GM21390 (cell line): ENCODE measurements around the gene PHLDB3.
"Not testable (repeated sequence)": the region's sequence is repeated elsewhere in the genome, so short reads cannot be mapped to it uniquely, and the experiment has no call there.

Experiments
- ATAC-seq: cut with Tn5 transposase; IDR thresholded peaks from one replicate; pipeline ENCODE4 v1.9.1; 2021; ENCODE audit not compliant: unreplicated experiment

Gene PHLDB3

DNA sequence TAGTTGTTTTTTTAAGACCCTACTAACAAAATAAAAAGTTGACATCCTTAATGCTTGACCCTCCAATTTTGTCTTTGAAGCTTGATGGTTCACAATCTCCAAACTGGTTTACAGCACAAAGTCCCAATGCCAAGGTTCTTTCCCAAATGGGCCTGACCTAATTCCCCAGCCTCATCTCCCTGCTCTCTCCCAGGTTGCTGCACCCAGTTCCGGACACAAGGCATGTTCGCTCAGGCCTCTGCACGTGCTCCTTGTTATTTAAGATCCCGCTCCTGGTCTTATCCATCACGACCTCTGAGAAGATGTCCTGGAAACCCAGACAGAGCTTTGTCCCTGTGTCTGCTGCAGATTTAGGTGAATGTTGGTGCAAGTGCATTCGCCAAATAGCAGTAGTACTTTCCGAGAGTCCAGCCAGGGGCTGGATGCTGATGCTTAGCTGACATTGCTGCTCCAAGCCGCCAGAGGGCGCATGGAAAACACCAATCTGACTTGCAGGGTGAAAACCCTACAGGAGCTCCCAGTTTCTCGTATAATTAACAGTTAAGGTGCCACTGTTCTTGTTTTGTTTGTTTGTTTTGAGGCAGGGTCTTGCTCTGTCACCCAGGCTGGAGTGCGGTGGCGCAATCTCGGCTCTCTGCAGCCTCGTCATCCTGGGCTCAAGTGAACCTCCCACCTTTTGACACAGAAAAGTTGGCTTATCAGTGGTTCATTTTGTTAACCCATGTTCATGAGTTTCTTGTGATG lies 57.6 kb downstream of the PHLDB3 start:
- ATAC-seq: no peak

GRCh38 chr19:43445426-43445825 lies 59.1 kb downstream of the PHLDB3 start:
- ATAC-seq: no peak

GRCh38 chr19:43444531-43445287 lies 59.8 kb downstream of the PHLDB3 start:
- no peak for ATAC-seq

DNA sequence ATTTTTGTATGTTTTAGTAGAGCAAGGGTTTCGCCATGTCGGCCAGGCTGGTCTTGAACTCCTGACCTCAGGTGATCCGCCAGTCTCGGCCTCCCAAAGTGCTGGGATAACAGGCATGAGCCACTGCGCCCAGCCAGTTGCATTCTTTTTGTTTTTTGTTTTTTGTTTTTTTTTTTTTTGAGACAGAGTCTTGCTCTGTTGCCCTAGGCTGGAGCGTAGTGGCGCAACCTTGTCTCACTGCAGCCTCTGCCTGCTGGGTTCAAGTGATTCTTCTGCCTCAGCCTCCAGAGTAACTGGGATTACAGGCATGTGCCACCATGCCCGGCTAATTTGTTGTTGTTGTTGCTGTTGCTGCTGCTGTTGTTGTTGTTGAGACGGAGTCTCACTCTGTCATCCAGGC lies 60.5 kb downstream of the PHLDB3 start:
- not testable (repeated sequence) for ATAC-seq

DNA sequence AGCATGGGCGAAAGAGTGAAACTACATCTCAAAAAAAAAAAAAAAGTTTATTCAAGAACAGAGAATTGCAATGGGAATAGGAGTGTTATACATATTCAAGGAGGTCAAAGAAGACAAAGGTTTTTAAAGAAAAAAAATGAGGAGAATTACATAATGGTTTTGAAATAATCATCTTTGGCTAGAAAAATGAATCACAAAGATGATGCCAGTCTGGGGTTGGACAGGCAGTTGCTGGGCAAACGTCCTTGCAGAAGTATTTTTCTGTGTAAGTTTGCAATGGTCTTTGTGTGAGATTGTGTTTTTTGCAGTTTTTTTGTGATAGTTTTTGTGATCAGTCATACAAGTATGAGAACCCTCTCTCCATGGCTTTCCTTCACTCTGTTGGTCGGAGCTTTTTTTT lies 62.8 kb downstream of the PHLDB3 start:
- ATAC-seq: no peak

- ATAC-seq: no peak
These were observed 64.9 kb downstream of the PHLDB3 start for GRCh38 chr19:43439709-43440063.

GRCh38 chr19:43439032-43439708 lies 65.4 kb downstream of the PHLDB3 start:
- ATAC-seq: no peak

DNA sequence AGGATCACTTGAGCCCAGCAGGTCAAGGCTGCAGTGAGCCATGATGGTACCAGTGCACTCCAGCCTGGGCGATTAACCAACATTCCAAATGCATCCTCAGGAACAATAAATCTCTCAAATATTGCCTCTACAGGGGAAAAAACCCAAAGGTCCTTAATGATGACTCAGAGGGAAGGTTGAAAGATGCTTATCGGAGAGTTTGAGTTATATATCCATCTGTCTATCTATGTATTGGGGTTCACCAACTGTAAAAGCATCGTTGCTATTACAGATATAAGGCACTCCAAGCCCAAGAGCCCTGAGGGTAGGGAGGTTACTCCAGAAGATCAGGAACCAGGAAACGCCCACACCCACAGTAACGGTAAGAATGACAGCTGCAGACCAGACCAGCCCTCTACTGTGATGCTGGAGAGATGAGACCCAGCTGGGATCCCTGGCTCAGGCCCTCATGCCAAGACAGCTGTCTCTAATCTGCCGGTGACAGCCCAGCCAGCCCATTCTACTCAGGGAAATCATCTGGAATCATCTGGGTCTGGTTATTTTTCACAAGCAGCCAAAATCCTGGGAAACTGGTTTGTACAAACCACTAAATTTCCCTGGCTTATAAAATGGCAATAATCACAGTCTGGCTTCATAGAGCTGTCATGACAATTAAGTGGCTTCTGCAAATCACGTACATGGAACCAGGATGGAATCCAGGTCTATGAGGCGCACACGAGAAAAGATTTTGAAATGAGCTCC lies 66.1 kb downstream of the PHLDB3 start:
- no peak for ATAC-seq

GRCh38 chr19:43437712-43438111 lies 66.8 kb downstream of the PHLDB3 start:
- no peak for ATAC-seq

GRCh38 chr19:43437284-43437683 lies 67.3 kb downstream of the PHLDB3 start:
- not testable (repeated sequence) for ATAC-seq

DNA sequence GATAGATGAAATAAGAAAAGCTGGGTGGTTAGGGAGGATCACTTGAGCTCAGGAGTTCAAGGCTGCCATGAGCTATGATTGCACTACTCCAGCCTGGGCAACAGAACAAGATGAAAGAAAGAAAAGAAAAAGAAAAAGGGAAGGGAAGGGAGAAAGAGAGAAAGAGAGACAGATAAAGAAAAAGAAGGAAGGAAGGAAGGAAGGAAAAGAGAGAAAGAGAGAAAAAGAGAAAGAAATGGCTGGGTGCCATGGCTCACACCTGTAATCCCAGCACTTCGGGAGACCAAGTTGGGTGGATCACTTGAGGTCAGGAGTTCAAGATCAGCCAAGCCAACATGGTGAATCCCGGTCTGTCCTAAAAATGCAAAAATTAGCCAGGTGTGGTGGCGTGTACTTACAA lies 68.8 kb downstream of the PHLDB3 start:
- no peak for ATAC-seq

DNA sequence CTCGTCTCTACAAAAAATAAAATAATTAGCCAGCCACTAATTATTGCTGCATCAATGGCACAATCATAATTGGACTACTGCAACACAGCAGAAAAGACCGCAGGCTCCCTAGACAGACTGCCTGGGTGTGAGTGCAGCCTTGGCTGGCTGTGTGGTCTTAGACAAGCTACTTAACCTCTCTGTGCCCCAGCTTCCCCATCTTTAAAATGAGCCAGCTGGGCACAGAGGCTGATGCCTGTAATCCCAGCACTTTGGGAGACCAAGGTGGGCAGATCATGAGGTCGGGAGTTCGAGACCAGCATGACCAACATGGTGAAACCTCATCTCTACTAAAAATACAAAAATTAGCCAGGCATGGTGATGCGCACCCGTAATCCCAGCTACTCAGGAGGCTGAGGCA lies 70.9 kb downstream of the PHLDB3 start:
- ATAC-seq: no peak

DNA sequence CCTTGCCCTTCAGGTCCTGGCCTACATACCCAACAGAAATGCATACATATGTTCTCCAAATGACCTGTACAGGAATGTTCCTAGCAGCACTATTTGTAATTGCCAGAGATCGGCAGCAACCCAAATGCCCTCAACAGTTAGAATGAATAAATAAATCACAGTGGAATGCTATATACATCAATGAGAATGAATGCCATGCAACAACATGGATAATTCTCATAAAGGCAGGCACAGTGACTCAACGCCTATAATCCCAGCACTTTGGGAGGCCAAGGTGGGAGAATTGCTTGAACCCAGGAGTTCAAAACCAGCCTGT lies 71.2 kb downstream of the PHLDB3 start:
- ATAC-seq: no peak

- no peak for ATAC-seq
These were observed 73.6 kb downstream of the PHLDB3 start for GRCh38 chr19:43430976-43431375.

DNA sequence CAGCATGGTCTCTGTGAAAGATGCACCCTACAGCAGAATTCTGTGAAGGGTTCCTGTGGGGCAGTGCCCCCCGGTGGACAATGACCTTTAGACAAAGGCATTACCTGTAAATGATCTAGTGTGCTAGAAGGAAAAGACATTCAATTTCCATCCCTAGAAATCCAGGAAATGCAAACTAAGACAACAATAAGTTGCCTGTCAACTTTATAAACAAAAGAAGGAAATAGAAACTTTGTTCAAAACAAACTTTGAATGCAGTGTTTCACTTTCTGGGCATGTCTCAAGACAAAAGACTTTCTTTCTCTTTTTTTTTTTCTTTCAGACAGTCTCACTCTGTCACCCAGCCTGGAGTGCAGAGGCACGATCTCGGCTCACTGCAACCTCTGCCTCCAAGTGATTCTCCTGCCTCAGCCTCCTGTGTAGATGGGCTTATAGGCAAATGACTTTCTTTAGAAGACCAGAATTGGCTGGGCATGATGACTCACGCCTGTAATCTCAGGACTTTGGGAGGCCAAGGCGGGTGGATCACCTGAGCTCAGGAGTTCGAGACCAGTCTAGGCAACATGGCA lies 74.3 kb downstream of the PHLDB3 start:
- no peak for ATAC-seq

DNA sequence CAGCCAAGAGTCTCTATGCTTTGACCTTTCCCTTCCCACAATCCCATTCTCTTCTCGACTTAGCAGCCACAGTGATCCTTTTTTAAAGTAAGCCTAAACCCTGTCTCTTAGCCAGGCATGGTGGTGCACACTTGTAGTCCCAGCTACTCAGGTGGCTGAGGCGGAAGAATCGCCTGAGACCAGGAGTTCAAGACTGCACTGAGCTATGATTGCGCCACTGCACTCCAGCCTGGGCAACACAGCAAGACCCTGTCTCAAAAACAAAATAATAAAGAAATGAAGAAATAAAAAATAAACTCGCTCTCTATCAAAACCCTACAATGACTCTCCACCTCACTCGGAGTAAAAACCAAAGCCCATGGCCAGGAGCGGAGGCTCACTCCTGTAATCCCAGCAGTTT lies 75.2 kb downstream of the PHLDB3 start:
- ATAC-seq: no peak

DNA sequence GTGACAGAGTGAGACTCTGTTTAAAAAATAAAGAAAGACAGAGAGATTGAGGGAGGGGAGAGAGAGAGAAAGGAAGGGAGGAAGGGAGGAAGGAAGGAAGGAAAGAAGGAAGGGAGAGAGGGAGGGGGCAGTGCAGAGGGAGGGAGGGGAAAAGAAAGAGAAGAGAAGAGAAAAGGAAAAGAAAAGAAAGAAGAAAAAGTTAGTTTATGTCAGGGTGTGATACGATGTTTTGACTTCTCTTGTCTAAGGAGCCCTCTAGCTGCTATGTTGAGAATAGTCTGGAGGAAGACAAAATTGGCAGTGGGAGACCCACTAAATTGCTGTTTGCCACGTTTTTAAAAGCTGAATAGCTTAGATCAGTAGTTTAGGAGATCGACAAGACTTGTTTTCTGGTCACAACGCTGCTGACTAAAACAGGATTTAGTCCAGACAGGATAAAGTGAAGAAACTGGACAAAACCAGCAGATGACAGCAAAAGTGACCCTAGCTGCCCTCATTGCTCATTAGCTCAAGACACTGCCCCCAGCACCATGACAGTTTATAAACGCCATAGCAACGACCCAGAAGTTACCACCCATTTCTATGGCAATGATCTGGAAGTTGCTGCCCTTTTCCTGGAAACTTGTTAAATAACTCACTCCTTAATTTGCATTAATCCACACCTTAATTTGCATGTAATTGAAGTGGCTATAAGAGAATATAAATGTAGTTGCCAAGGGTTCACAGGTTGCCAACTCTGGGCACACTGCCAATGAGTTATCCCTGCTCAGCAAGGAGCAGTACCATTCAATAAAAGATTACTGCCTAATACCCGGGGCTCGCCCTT lies 78.8 kb downstream of the PHLDB3 start:
- ATAC-seq: no peak
